Activated CD8-positive, alpha-beta T cell treated with anti-CD3 and anti-CD28 coated beads for 36 hours (primary cell): ENCODE results near the gene YWHAE. TPM values are rescaled to one million over a fixed set of nuclear protein-coding genes. Genes with fewer than 3 reads are reported as not detected.

Experiments used
- ATAC-seq: fragments of 200-7000 bp; cut with Tn5 transposase; one replicate; pipeline ENCODE4 v1.10.0; 2021; ENCODE audit warnings: mild to moderate bottlenecking, moderate library complexity
- CTCF ChIA-PET: fragments of 350-600 bp; sonication (Branson Sonifier 250); formaldehyde crosslinking; loops from one replicate; lab custom pipeline; 2021; ENCODE audit warnings: antibody characterized with exemption; lab: Charles Lee
- POLR2A ChIA-PET: fragments of 350-600 bp; sonication (Branson Sonifier 250); formaldehyde crosslinking; loops from one replicate; lab custom pipeline; 2021; ENCODE audit warnings: antibody characterized with exemption; lab: Charles Lee
- DNase-seq: peaks from one replicate; pipeline ENCODE4 v3.0.0-alpha.2; 2020
- H3K27ac Mint-ChIP-seq: one replicate; pipeline ENCODE4 v1.8.0; 2021; ENCODE audit warnings: mild to moderate bottlenecking, mixed read lengths
- H3K27me3 Mint-ChIP-seq: one replicate; pipeline ENCODE4 v1.8.0; 2021; ENCODE audit warnings: mixed read lengths
- H3K36me3 Mint-ChIP-seq: one replicate; pipeline ENCODE4 v1.8.0; 2021; ENCODE audit warnings: low read depth, mixed read lengths
- H3K4me1 Mint-ChIP-seq: one replicate; pipeline ENCODE4 v1.8.0; 2021; ENCODE audit warnings: low read depth, mixed read lengths
- H3K4me3 Mint-ChIP-seq: one replicate; pipeline ENCODE4 v1.8.0; 2021; ENCODE audit warnings: mild to moderate bottlenecking, moderate library complexity, mixed read lengths
- H3K9me3 Mint-ChIP-seq: one replicate; pipeline ENCODE4 v1.8.0; 2021; ENCODE audit warnings: mixed read lengths
- CTCF ChIP-seq: fragments of 200-600 bp; IDR thresholded peaks from one replicate; pipeline ENCODE4 v1.8.0; 2022; ENCODE audit warnings: antibody characterized with exemption, mild to moderate bottlenecking
- intact Hi-C: fragments of 100-400 bp; cut with micrococcal nuclease; formaldehyde crosslinking; loops from one replicate; pipeline ENCODE4 v1.10.0; 2022
- total RNA-seq, 2 experiments: library from RNA; stranded (reverse); gene quantifications; one replicate each; pipeline ENCODE4 v1.2.3, GENCODE V29; 2021

YWHAE gene
- total RNA-seq, 2 experiments from 2014 or later = 425 to 440 TPM

DNA sequence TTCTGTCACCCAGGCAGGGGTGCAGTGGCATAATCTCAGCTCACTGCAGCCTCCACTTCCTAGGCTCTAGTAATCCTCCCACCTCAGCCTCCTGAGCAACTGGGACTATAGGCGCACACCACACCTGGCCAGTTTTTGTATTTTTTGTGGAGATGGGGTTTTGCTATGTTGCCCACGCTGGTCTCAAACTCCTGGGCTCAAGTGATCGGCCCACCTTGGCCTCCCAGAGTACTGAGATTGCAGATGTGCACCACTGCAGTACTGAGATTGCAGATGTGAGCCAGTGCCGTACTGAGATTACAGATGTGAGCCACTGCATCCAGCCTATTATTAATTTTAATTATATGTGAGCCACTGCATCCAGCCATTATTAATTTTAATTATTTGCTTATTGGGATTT, 42.2 kb upstream of the YWHAE start:
- Mint-ChIP-seq H3K27ac (no peak overlapping the region), H3K36me3 (peaks cover 5% of the 10 kb centered on the region), H3K9me3 (no peaks in the 10 kb centered on the region), H3K4me3 (no peak overlapping the region), H3K27me3 (no peaks in the 10 kb centered on the region), H3K4me1 (peaks cover 19% of the 10 kb centered on the region)
- intact Hi-C loops = no loop called here
- ChIA-PET CTCF (no interaction called here), POLR2A (interaction anchor here (1.3 kb wide), 1 partner anchor 10 kb away, joined by 3 read pairs; no protein-coding TSS in a partner anchor)
- DNase-seq (no peak), ATAC-seq (no peak)
- TF ChIP-seq CTCF = no peak

- intact Hi-C loops = no loop called here
- ChIA-PET CTCF (interaction anchor here (0.9 kb wide), 1 partner anchor 76 kb away, joined by 3 read pairs; no protein-coding TSS in a partner anchor), POLR2A (interaction anchor here (0.7 to 0.9 kb wide), 2 partner anchors 13 to 75 kb away, joined by 3 to 4 read pairs; partner anchors contain the start of gene INPP5K)
- no peak for TF ChIP-seq CTCF
- Mint-ChIP-seq H3K27me3 (no peaks in the 10 kb centered on the region), H3K36me3 (peaks cover 5% of the 10 kb centered on the region), H3K4me1 (peaks cover 11% of the 10 kb centered on the region), H3K27ac (no peak overlapping the region), H3K4me3 (no peak overlapping the region), H3K9me3 (no peaks in the 10 kb centered on the region)
- DNase-seq = no peak
- ATAC-seq = no peak
Observed at GRCh38 chr17:1440921-1441320, 40.9 kb upstream of the YWHAE start.

GRCh38 chr17:1438593-1439083, 38.6 kb upstream of the YWHAE start:
- no peak for DNase-seq
- no peak for TF ChIP-seq CTCF
- H3K27ac Mint-ChIP-seq = no peak overlapping the region
- peaks cover 6% of the 10 kb centered on the region for H3K4me1 Mint-ChIP-seq
- no peak overlapping the region for H3K4me3 Mint-ChIP-seq
- no peaks in the 10 kb centered on the region for H3K9me3 Mint-ChIP-seq
- H3K27me3 Mint-ChIP-seq = no peaks in the 10 kb centered on the region
- POLR2A ChIA-PET = interaction anchor here (0.7 kb wide), 1 partner anchor 25 kb away, joined by 5 read pairs; no protein-coding TSS in a partner anchor
- no peak for ATAC-seq
- peaks cover 14% of the 10 kb centered on the region for H3K36me3 Mint-ChIP-seq
- intact Hi-C loops = no loop called here
- CTCF ChIA-PET = interaction anchor here (3.2 kb wide), 1 partner anchor 73 kb away, joined by 15 read pairs; no protein-coding TSS in a partner anchor

DNA sequence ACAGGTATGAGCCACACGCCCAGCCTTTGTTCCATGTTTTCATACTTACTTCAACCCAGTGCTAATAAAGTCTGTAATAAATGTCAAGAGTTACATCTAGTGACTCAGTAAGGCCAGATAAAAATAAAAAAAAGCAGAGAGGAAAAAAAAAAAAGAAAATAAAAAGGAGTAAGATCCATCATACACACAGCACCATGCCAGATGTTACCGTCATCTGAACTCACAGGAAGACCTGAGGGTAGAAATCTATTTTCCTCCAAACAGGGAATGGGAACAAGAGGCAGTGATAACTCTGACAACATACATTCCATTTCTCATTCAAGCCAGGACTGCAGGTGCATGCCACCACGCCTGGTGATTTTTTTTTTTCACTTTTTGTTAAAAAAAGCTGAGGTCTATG, 35.3 kb upstream of the YWHAE start:
- intact Hi-C loops = no loop called here

More for the DNA sequence above, 35.3 kb upstream of the YWHAE start:
- H3K9me3 Mint-ChIP-seq = no peaks in the 10 kb centered on the region
- no peaks in the 10 kb centered on the region for H3K27me3 Mint-ChIP-seq
- CTCF ChIA-PET = interaction anchor here (2.8 kb wide), 1 partner anchor 70 kb away, joined by 10 read pairs; no protein-coding TSS in a partner anchor
- no peak overlapping the region for H3K4me3 Mint-ChIP-seq
- no peak for DNase-seq
- POLR2A ChIA-PET = interaction anchor here (0.6 to 0.7 kb wide), 2 partner anchors 21 to 172 kb away, joined by 3 read pairs; partner anchors contain the start of gene CRK
- peaks cover 20% of the 10 kb centered on the region for H3K4me1 Mint-ChIP-seq
- H3K36me3 Mint-ChIP-seq = peaks cover 21% of the 10 kb centered on the region
- no peak for TF ChIP-seq CTCF
- H3K27ac Mint-ChIP-seq = no peak overlapping the region
- no peak for ATAC-seq
